Suprapubic skin (tissue), 4 donors: ENCODE results near the gene OR10V1. TPM values are rescaled to one million over a fixed set of nuclear protein-coding genes. Genes with fewer than 3 reads are reported as not detected.

Source experiments
- total RNA-seq, 4 donors: library from RNA; depleted of rRNA; stranded (reverse); fragments of >200 nt; gene quantifications; one replicate each; pipeline ENCODE4 v1.1.0, GENCODE V29; 2016

The OR10V1 gene
- total RNA-seq, 4 donors from 2014 or later, result not detected

Other genes starting within 250 kb of the OR10V1 start
- gene OR4D10, start 240.5 kb downstream of the OR10V1 start, total RNA-seq, result not detected
- not detected for gene OR4D11, start 210.3 kb downstream of the OR10V1 start, total RNA-seq
- not detected for gene OR4D9, start 202.3 kb downstream of the OR10V1 start, total RNA-seq
- 10 to 100 TPM; 37.2 to 71.5 (median 49.6) TPM for gene OSBP, start 98.1 kb downstream of the OR10V1 start, total RNA-seq
- gene PATL1, start 44.8 kb downstream of the OR10V1 start, total RNA-seq, result 10 to 100 TPM; 14.3 to 23.2 (median 19.2) TPM
- 10 to 100 TPM; 24.1 to 48.2 (median 29.9) TPM for gene STX3, start 41.5 kb upstream of the OR10V1 start, total RNA-seq
- gene MRPL16, start 96.9 kb upstream of the OR10V1 start, total RNA-seq, result 10 to 100 TPM; 27.8 to 42.0 (median 32.4) TPM
- not detected for gene CBLIF, start 131.7 kb upstream of the OR10V1 start, total RNA-seq
- 1 to 10 TPM in 3 of 4 donors, under 1 TPM in 1; 0.76 to 5.3 (median 1.8) TPM for gene TCN1, start 152.6 kb upstream of the OR10V1 start, total RNA-seq
- not detected for gene OOSP3, start 164.9 kb upstream of the OR10V1 start, total RNA-seq
- gene OOSP1, start 224.6 kb upstream of the OR10V1 start, total RNA-seq, result not detected